HUES6 (cell line): ENCODE measurements around the gene STEAP3.

Source experiments
- H3K27ac ChIP-seq: 2 replicates; pipeline ENCODE4 v1.7.0; 2013; ENCODE audit warnings: low read depth, mild to moderate bottlenecking, low read length, inconsistent platforms
- H3K27me3 ChIP-seq: 2 replicates; pipeline ENCODE4 v1.6.1; 2013; ENCODE audit warnings: low read length; ENCODE audit not compliant: control insufficient read depth, insufficient read depth
- H3K36me3 ChIP-seq: 2 replicates; pipeline ENCODE4 v1.6.1; 2013; ENCODE audit warnings: low read length; ENCODE audit not compliant: control insufficient read depth, insufficient read depth
- H3K4me1 ChIP-seq: 2 replicates; pipeline ENCODE4 v1.6.1; 2013; ENCODE audit warnings: low read length; ENCODE audit not compliant: control insufficient read depth, insufficient read depth
- H3K4me3 ChIP-seq: 2 replicates; pipeline ENCODE4 v1.5.1; 2013; ENCODE audit warnings: low read depth, low read length
- H3K9ac ChIP-seq: one replicate; pipeline ENCODE4 v1.6.1; 2013; ENCODE audit warnings: mild to moderate bottlenecking, low read length
- H3K9me3 ChIP-seq: 2 replicates; pipeline ENCODE4 v1.6.1; 2013; ENCODE audit warnings: low read depth, low read length; ENCODE audit not compliant: control insufficient read depth, insufficient read depth

STEAP3 gene

GRCh38 chr2:119255760-119256581, 32.3 kb downstream of the STEAP3 start:
- Histone ChIP-seq H3K4me3 (no peak overlapping the region), H3K4me1 (peaks cover 56% of the 10 kb centered on the region), H3K9ac (peak overlapping the region; percentile 8), H3K36me3 (peaks cover 8% of the 10 kb centered on the region), H3K9me3 (no peaks in the 10 kb centered on the region), H3K27ac (peak overlapping the region; percentile 56), H3K27me3 (no peaks in the 10 kb centered on the region)

GRCh38 chr2:119256582-119256921, 32.9 kb downstream of the STEAP3 start:
- Histone ChIP-seq H3K9ac (peak overlapping the region; percentile 8), H3K27me3 (no peaks in the 10 kb centered on the region), H3K27ac (peak overlapping the region; percentile 29; the same call in 1 of the 2 replicates), H3K4me3 (no peak overlapping the region), H3K9me3 (no peaks in the 10 kb centered on the region), H3K36me3 (peaks cover 4% of the 10 kb centered on the region), H3K4me1 (peaks cover 56% of the 10 kb centered on the region)

- no peaks in the 10 kb centered on the region for H3K27me3 ChIP-seq
- no peak overlapping the region for H3K4me3 ChIP-seq
- H3K9ac ChIP-seq: no peak overlapping the region
- peaks cover 56% of the 10 kb centered on the region for H3K4me1 ChIP-seq
- H3K36me3 ChIP-seq: peaks cover 3% of the 10 kb centered on the region; the same call in 1 of the 2 replicates
- no peaks in the 10 kb centered on the region for H3K9me3 ChIP-seq
- H3K27ac ChIP-seq: no peak overlapping the region
Observed at GRCh38 chr2:119257198-119257597, 33.6 kb downstream of the STEAP3 start.

DNA sequence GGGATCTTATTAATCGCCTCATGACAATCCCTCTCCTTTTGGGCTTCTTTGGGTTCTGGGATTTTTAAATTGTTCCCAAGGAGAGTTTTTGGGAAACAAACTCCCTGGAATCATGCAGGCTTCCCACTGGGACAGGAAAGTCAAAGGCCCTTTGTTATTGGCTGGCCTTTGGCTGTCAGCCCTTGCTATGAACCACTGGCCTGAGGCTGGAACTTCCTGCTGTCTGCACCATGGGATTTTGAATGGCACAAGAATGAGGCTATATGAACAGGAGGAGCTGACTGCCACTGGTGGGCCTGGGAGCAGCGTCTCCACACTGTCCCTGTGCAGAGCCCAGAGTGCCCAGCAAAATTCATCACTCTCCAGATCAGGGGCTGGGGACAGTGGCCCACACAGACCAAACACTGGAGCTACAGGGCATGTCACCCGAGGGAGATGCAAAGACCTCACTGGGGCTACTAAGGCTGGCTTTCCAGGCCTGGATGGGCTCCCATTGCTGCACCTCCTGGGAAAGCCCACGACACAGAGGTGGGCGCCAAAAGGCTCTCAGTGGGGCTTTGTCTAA, 35.7 kb downstream of the STEAP3 start:
- Histone ChIP-seq H3K36me3 (no peaks in the 10 kb centered on the region; the same call in 1 of the 2 replicates), H3K4me1 (peaks cover 51% of the 10 kb centered on the region), H3K4me3 (no peak overlapping the region), H3K9ac (no peak overlapping the region), H3K27me3 (no peaks in the 10 kb centered on the region), H3K9me3 (no peaks in the 10 kb centered on the region), H3K27ac (peak overlapping the region; percentile 58)

DNA sequence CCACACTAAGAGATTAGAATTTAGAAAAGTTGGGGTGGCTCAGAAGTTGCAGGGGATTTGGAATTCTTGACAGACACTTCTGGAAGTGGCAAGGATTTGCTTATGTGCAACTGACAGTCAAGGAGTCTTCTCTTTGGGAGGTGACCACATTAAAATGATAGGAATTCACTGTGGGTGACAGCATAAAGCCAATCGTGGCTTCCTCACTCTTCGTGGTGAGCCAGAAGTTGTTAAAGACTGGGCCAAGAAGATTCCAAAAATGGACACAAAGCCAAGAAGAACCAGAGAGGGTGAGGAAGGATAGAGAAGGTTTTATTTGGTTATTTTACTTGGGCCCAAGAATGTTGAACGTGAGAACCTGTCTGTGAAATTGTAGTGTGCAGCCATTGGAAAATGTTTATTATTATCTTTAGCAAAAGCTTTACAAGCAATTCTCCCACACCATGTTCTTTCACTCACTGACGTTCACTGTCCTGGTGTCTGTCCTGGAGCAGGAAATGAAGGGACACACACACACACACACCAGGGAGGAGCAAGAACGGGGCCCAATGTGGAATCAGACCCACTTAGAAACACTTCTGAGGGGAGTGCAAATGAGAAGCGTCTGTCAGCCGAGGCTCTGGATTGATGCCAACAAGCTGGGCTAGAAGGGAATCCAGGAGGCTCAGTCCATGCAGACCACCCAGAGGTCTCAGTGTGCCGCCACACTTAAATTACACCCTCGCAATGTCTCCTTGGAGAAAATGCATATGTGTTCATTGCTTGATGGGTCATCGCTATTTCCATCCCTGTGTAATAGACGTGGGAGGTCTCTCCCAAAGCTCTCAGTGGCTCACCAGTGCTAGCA, 37.2 kb downstream of the STEAP3 start:
- H3K9me3 ChIP-seq: no peaks in the 10 kb centered on the region
- H3K27ac ChIP-seq: no peak overlapping the region
- no peaks in the 10 kb centered on the region; the same call in 1 of the 2 replicates for H3K36me3 ChIP-seq
- peaks cover 36% of the 10 kb centered on the region for H3K4me1 ChIP-seq
- H3K9ac ChIP-seq: no peak overlapping the region
- no peak overlapping the region for H3K4me3 ChIP-seq
- H3K27me3 ChIP-seq: no peaks in the 10 kb centered on the region

DNA sequence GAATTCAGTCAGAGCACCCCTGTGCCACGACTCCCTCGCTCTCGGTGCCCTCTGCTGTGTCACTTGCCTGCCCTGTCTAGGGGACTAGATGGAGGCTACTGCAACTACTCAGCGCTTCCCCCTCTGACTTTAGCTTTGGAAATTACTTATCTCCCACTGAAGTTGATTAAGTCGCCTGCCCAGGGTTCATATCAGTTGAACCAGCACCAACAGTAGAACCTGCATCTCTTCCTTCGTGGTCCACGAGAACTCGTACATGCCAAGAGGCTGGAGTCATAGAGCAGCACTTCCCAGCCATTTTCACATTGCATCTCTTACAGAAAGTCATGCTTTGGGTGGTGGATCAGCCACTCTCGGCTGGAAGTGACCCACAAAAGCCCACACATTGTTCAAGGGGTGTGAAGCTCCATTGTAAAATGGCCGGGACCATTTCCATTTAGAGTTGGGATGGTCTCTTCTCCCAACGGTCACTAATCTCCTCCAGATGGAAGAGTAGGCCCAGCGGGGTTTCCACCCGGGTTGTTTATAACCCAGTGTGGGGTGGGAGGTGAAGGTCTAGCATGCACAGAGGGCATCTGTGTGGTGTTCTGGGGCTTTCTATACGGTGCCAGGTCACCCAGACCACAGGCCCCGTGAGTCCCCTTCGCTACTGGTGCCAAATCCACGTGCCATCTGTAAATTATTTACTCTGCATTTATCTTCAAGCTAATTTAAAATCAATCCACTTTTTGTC, 38.0 kb downstream of the STEAP3 start:
- Histone ChIP-seq H3K9me3 (no peaks in the 10 kb centered on the region), H3K9ac (no peak overlapping the region), H3K4me1 (peaks cover 29% of the 10 kb centered on the region), H3K36me3 (no peaks in the 10 kb centered on the region; the same call in 1 of the 2 replicates), H3K27me3 (no peaks in the 10 kb centered on the region), H3K4me3 (no peak overlapping the region), H3K27ac (no peak overlapping the region)

GRCh38 chr2:119263025-119263424, 39.4 kb downstream of the STEAP3 start:
- no peaks in the 10 kb centered on the region; the same call in 1 of the 2 replicates for H3K36me3 ChIP-seq
- H3K27ac ChIP-seq: no peak overlapping the region
- no peak overlapping the region for H3K9ac ChIP-seq
- no peak overlapping the region for H3K4me3 ChIP-seq
- H3K4me1 ChIP-seq: peaks cover 19% of the 10 kb centered on the region
- H3K27me3 ChIP-seq: no peaks in the 10 kb centered on the region
- no peaks in the 10 kb centered on the region for H3K9me3 ChIP-seq

- Histone ChIP-seq H3K9me3 (no peaks in the 10 kb centered on the region), H3K36me3 (no peaks in the 10 kb centered on the region; the same call in 1 of the 2 replicates), H3K27ac (no peak overlapping the region), H3K4me1 (peaks cover 15% of the 10 kb centered on the region), H3K9ac (no peak overlapping the region), H3K27me3 (no peaks in the 10 kb centered on the region), H3K4me3 (no peak overlapping the region)
Observed at GRCh38 chr2:119263656-119264055, 40.0 kb downstream of the STEAP3 start.

DNA sequence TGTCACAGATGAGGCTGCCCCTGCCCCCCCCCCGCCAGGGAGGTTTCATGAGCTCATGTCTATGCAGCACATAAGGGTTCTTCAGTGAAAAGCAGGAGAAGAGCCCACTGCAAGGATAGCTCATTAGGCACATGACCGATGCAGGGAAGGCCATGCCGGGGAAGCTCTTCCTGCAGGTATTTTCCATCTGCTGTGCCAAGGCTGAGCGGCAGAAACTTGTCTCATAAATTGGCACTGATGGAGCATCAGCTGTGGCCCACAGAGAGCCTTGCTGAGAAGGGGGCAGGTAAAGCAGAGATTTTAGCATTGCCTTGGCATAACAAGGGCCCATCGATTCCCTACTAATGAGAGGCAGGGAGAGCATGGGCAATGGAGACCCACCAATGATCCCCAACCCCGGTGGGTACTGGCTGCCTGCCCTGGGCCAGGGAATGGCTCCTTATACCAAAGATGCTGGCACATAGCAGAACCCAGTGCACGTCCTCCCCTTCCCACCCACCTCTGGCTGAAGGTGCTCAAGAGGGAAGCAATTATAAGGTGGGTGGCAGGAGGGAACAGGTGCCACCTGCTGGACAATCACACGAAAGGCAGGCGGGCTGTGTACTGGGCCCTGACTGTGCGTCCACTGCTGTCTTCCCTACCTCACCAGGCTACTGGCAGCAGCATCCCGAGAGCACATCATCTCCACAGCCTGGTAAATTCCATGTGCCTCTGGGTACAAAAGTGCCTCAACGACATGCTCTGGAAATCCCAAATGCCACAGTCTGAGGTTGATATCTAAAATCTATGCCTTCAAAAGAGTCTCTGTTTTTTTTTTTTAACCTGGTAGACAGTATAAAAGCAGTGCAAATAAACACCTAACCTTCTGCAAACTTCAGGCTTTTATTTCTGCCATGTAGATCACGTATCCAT, 41.4 kb downstream of the STEAP3 start:
- H3K4me1 ChIP-seq: peaks cover 4% of the 10 kb centered on the region
- H3K9ac ChIP-seq: no peak overlapping the region
- H3K27ac ChIP-seq: no peak overlapping the region

DNA sequence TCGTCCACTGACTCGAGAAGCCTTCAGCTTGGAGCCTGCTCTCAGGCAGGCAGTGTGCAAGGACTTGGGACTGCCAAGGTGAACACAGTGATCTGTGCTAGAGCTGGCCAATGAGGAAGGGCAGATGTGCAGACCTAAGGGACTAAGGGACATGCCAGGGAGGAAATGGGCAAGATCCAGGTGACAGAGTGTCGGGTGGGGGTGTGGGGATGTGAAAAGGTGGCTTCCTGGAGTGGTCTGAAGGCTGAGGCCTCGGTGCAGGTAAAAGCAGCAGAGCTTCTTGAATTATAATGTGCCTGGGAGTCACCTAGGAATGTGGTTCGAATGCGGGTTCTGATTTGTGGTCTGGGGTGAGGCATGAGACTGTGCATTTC, 42.0 kb downstream of the STEAP3 start:
- H3K36me3 ChIP-seq: no peaks in the 10 kb centered on the region; the same call in 1 of the 2 replicates
- H3K4me3 ChIP-seq: no peak overlapping the region
- no peaks in the 10 kb centered on the region for H3K9me3 ChIP-seq
- no peaks in the 10 kb centered on the region for H3K27me3 ChIP-seq
- H3K27ac ChIP-seq: no peak overlapping the region
- no peak overlapping the region for H3K9ac ChIP-seq
- peaks cover 4% of the 10 kb centered on the region for H3K4me1 ChIP-seq

More for the DNA sequence above, 41.4 kb downstream of the STEAP3 start:
- no peaks in the 10 kb centered on the region for H3K27me3 ChIP-seq
- H3K9me3 ChIP-seq: no peaks in the 10 kb centered on the region
- no peak overlapping the region for H3K4me3 ChIP-seq
- H3K36me3 ChIP-seq: no peaks in the 10 kb centered on the region; the same call in 1 of the 2 replicates
